ENCODE results near the gene BBOX1. TPM values are rescaled to one million over a fixed set of nuclear protein-coding genes. Genes with fewer than 3 reads are reported as not detected.
"Not testable (repeated sequence)": the region's sequence is repeated elsewhere in the genome, so short reads cannot be mapped to it uniquely, and the experiment has no call there.

BBOX1 gene
- not detected for total RNA-seq

GRCh38 chr11:27040302-27041115 lies at the start of gene BBOX1:
Gene BBOX1, plus strand, starts transcription at chr11:27040815. Its CDS starts 14,616 bp downstream, at chr11:27055431.
- no peak within 1 kb of the TSS for H3K4me3 Mint-ChIP-seq
- CTCF ChIA-PET, result no interaction called here
- no peak within 1 kb of the TSS for H3K27ac Mint-ChIP-seq
- no peaks in the 10 kb centered on the region for H3K27me3 Mint-ChIP-seq
- intact Hi-C loops (cut with micrococcal nuclease), result no loop called here
- peaks cover 37% of the 10 kb centered on the region for H3K9me3 Mint-ChIP-seq
- no peak for DNase-seq
- no peaks in the 10 kb centered on the region for H3K4me1 Mint-ChIP-seq (ENCODE audit: low read depth)
- POLR2A ChIA-PET, result no interaction called here
- no peaks in the 10 kb centered on the region for H3K36me3 Mint-ChIP-seq

GRCh38 chr11:26992031-26992541 lies 48.5 kb upstream of the BBOX1 start:
- intact Hi-C loops (cut with micrococcal nuclease), result no loop called here
- Mint-ChIP-seq H3K27me3 (peaks cover under 1% of the 10 kb centered on the region), H3K27ac (no peak overlapping the region), H3K9me3 (no peaks in the 10 kb centered on the region), H3K4me3 (no peak overlapping the region), H3K4me1 (ENCODE audit: low read depth) (no peaks in the 10 kb centered on the region), H3K36me3 (no peaks in the 10 kb centered on the region)
- CTCF ChIA-PET, result no interaction called here
- POLR2A ChIA-PET, result no interaction called here
- no peak for DNase-seq

GRCh38 chr11:26993965-26994457 lies 46.6 kb upstream of the BBOX1 start, which contains the start of gene FIBIN:
Gene FIBIN, plus strand, starts transcription at chr11:26994112. Its CDS starts 415 bp downstream, at chr11:26994527.
- Mint-ChIP-seq H3K4me1 (ENCODE audit: low read depth) (no peaks in the 10 kb centered on the region), H3K36me3 (no peaks in the 10 kb centered on the region), H3K4me3 (no peak within 1 kb of the TSS), H3K27ac (no peak within 1 kb of the TSS), H3K9me3 (no peaks in the 10 kb centered on the region), H3K27me3 (peaks cover 1% of the 10 kb centered on the region)
- ChIA-PET POLR2A (no interaction called here), CTCF (no interaction called here)
- intact Hi-C loops (cut with micrococcal nuclease), result no loop called here
- DNase-seq, result no peak

- H3K27ac Mint-ChIP-seq, result no peak overlapping the region
- no peaks in the 10 kb centered on the region for H3K4me1 Mint-ChIP-seq (ENCODE audit: low read depth)
- CTCF ChIA-PET, result no interaction called here
- H3K9me3 Mint-ChIP-seq, result no peaks in the 10 kb centered on the region
- DNase-seq, result no peak
- POLR2A ChIA-PET, result no interaction called here
- intact Hi-C loops (cut with micrococcal nuclease), result no loop called here
- no peaks in the 10 kb centered on the region for H3K36me3 Mint-ChIP-seq
- no peak overlapping the region for H3K4me3 Mint-ChIP-seq
- peaks cover 1% of the 10 kb centered on the region for H3K27me3 Mint-ChIP-seq
These were observed 46.0 kb upstream of the BBOX1 start for GRCh38 chr11:26994631-26995095.

GRCh38 chr11:26995701-26996460 lies 44.7 kb upstream of the BBOX1 start:
- CTCF ChIA-PET, result no interaction called here
- no peaks in the 10 kb centered on the region for H3K36me3 Mint-ChIP-seq
- no peak for DNase-seq
- POLR2A ChIA-PET, result no interaction called here
- H3K27ac Mint-ChIP-seq, result no peak overlapping the region
- H3K4me1 Mint-ChIP-seq (ENCODE audit: low read depth), result no peaks in the 10 kb centered on the region
- H3K27me3 Mint-ChIP-seq, result peaks cover 1% of the 10 kb centered on the region
- intact Hi-C loops (cut with micrococcal nuclease), result no loop called here
- H3K4me3 Mint-ChIP-seq, result no peak overlapping the region
- H3K9me3 Mint-ChIP-seq, result no peaks in the 10 kb centered on the region

- Mint-ChIP-seq H3K4me1 (ENCODE audit: low read depth) (no peaks in the 10 kb centered on the region), H3K36me3 (no peaks in the 10 kb centered on the region), H3K9me3 (no peaks in the 10 kb centered on the region), H3K4me3 (no peak overlapping the region), H3K27ac (no peak overlapping the region), H3K27me3 (peaks cover 1% of the 10 kb centered on the region)
- intact Hi-C loops (cut with micrococcal nuclease), result no loop called here
- ChIA-PET POLR2A (no interaction called here), CTCF (no interaction called here)
- no peak for DNase-seq
These were observed 43.2 kb upstream of the BBOX1 start for GRCh38 chr11:26997378-26997777.

- H3K27ac Mint-ChIP-seq; POLR2A ChIA-PET; H3K9me3 Mint-ChIP-seq; H3K36me3 Mint-ChIP-seq; CTCF ChIA-PET; DNase-seq; intact Hi-C loops (cut with micrococcal nuclease); H3K27me3 Mint-ChIP-seq; H3K4me1 Mint-ChIP-seq (ENCODE audit: low read depth); H3K4me3 Mint-ChIP-seq: not testable (repeated sequence)
These were observed 39.4 kb upstream of the BBOX1 start for GRCh38 chr11:27001136-27001730.

GRCh38 chr11:27002431-27002830 lies 38.2 kb upstream of the BBOX1 start:
- Mint-ChIP-seq H3K4me1 (ENCODE audit: low read depth) (no peaks in the 10 kb centered on the region), H3K9me3 (no peaks in the 10 kb centered on the region), H3K27me3 (no peaks in the 10 kb centered on the region), H3K4me3 (no peak overlapping the region), H3K27ac (no peak overlapping the region), H3K36me3 (no peaks in the 10 kb centered on the region)
- CTCF ChIA-PET, result no interaction called here
- POLR2A ChIA-PET, result no interaction called here
- intact Hi-C loops (cut with micrococcal nuclease), result no loop called here
- no peak for DNase-seq

GRCh38 chr11:27002838-27003237 lies 37.8 kb upstream of the BBOX1 start:
- Mint-ChIP-seq H3K9me3 (no peaks in the 10 kb centered on the region), H3K4me3 (no peak overlapping the region), H3K27me3 (no peaks in the 10 kb centered on the region), H3K36me3 (no peaks in the 10 kb centered on the region), H3K4me1 (ENCODE audit: low read depth) (no peaks in the 10 kb centered on the region), H3K27ac (no peak overlapping the region)
- intact Hi-C loops (cut with micrococcal nuclease), result no loop called here
- DNase-seq, result no peak
- ChIA-PET CTCF (no interaction called here), POLR2A (no interaction called here)

- H3K27ac Mint-ChIP-seq, result no peak overlapping the region
- POLR2A ChIA-PET, result no interaction called here
- intact Hi-C loops (cut with micrococcal nuclease), result no loop called here
- H3K27me3 Mint-ChIP-seq, result no peaks in the 10 kb centered on the region
- H3K9me3 Mint-ChIP-seq, result peaks cover under 1% of the 10 kb centered on the region
- no peak for DNase-seq
- no peaks in the 10 kb centered on the region for H3K4me1 Mint-ChIP-seq (ENCODE audit: low read depth)
- no peak overlapping the region for H3K4me3 Mint-ChIP-seq
- CTCF ChIA-PET, result no interaction called here
- no peaks in the 10 kb centered on the region for H3K36me3 Mint-ChIP-seq
These were observed 36.5 kb upstream of the BBOX1 start for GRCh38 chr11:27004103-27004502.

- ChIA-PET CTCF (no interaction called here), POLR2A (no interaction called here)
- no peak for DNase-seq
- Mint-ChIP-seq H3K9me3 (peaks cover 2% of the 10 kb centered on the region), H3K27ac (no peak overlapping the region), H3K4me3 (no peak overlapping the region), H3K4me1 (ENCODE audit: low read depth) (no peaks in the 10 kb centered on the region), H3K36me3 (no peaks in the 10 kb centered on the region), H3K27me3 (no peaks in the 10 kb centered on the region)
- intact Hi-C loops (cut with micrococcal nuclease), result no loop called here
These were observed 31.6 kb upstream of the BBOX1 start for GRCh38 chr11:27008811-27009535.

Measured in activated CD4-positive, alpha-beta memory T cell treated with anti-CD3 and anti-CD28 coated beads for 36 hours (primary cell).